AG10803 (cell line): Measurements from ENCODE around the gene REPS1.
A peak's percentile ranks its signal among the peaks of the same experiment; 100 is the strongest.

Experiments
- DNase-seq: peaks from one replicate; pipeline ENCODE4 v3.0.0; 2010; ENCODE audit warnings: low read depth
- H3K4me3 ChIP-seq: 2 replicates; pipeline ENCODE4 v1.5.1; 2011; ENCODE audit warnings: mild to moderate bottlenecking, low read length, control low read depth
- TF ChIP-seq, protein P1 (sequence below): conservative IDR thresholded peaks from 2 replicates; pipeline ENCODE4 v1.5.1; 2011; ENCODE audit warnings: mild to moderate bottlenecking, low read length, control low read depth, inconsistent platforms

The REPS1 gene

DNA sequence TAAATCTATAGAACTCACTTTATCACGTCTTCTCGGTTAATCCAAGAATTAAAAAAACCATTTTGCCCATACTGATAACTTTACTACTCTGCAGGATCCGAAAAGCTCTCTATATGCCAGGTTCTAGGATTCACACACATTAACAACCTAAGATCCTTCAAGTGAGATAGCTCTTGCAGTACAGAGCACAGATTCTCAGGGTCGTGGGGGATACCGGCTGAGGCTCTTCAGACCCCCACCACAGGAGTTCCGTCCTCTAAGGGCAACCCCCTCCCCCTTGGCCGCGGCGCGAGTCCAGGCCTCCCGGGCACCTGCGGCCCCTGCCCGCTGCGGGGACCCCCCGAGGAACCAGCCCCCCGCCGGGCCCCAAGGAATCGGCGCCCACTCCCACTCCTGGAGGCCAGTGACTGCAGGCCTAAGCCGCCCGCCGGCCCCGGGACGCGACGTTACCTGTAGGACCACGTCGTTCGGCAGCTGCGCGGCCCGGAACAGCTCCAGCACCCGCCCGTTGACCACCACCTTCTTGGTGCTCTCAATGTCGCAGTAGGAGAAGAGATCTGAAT, 892 bp downstream of the REPS1 start:
- TF ChIP-seq, protein P1, sequence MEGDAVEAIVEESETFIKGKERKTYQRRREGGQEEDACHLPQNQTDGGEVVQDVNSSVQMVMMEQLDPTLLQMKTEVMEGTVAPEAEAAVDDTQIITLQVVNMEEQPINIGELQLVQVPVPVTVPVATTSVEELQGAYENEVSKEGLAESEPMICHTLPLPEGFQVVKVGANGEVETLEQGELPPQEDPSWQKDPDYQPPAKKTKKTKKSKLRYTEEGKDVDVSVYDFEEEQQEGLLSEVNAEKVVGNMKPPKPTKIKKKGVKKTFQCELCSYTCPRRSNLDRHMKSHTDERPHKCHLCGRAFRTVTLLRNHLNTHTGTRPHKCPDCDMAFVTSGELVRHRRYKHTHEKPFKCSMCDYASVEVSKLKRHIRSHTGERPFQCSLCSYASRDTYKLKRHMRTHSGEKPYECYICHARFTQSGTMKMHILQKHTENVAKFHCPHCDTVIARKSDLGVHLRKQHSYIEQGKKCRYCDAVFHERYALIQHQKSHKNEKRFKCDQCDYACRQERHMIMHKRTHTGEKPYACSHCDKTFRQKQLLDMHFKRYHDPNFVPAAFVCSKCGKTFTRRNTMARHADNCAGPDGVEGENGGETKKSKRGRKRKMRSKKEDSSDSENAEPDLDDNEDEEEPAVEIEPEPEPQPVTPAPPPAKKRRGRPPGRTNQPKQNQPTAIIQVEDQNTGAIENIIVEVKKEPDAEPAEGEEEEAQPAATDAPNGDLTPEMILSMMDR, result no peak
- peak overlapping the region; percentile 88 for H3K4me3 ChIP-seq
- DNase-seq, result no peak

DNA sequence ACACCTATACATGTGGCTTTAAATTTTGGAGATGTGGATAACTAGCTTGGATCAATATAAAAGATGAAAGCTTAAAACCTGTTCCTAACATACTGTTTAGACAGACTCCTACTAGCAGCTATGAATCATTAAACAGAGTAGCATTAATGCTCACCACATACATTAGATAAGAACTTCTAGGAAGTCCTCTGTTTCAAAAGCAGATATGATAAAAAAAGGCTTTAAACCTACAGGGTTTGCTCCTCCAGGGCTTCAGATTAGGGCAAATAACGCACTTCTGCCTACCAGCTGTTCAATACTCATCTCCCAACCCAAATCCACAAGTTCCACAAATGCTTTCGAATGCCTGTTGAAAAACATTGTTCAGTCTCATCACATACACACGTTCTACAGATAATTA, 1.5 kb downstream of the REPS1 start:
- H3K4me3 ChIP-seq, result peak overlapping the region; percentile 88
- TF ChIP-seq, protein P1, result no peak
- DNase-seq, result peak; percentile 31

DNA sequence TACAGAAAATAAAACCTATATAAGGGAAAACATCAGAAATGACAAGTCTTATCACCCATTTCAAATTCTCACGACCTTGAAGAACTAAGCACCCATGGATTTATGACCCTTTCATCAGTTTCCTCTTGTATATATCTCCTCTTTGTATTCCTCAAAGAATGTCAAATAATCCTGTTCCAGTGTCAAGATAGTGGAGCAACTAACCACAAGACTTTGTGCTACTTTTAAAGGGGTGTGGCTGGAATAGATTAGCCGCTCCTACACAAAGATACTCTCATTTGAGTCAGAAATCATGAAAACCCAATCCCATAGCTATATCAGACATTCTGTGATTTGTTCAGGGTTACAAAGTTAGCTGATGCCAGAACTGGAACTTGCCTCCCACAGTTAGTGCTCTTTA, 6.6 kb downstream of the REPS1 start:
- no peak overlapping the region for H3K4me3 ChIP-seq
- TF ChIP-seq, protein P1, result no peak
- no peak for DNase-seq

DNA sequence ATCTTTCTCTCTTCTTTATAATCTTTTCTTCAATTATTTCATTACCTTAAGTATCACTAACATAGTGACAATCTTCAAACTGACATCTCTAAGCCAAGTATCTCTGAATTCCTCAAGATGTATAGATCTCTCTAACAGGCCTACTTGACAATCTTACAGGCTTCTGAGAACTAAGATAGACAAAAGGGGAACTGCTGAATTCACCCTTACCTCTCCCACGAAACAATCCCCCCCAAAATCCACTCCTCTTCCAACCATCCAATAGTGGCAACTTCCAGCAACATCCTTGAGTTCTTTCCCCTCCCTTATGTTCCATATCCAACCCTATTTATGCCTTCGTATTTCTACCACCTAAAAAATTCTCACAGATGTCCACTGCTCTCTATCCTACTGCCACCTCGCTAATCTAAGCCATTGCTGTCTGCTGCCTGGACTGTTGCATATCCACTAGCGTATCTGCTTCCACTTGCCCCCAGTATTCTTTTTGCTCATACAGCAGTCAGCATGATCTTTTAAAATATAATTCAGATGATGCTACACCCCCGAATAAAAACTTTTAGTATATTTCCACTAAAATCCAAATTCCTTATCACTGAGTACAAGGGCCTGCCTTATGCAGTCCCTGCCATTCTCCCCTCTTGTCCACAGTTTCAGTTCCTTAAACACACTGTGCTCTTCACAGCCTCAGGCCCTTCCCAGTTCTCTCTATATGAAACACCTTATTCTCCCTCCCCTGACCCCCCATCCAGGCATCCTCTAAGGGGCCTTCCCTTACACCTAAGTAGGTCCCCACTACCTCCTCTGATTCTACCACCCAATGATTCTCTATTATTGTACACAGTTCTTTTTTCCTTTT, 8.0 kb downstream of the REPS1 start:
- TF ChIP-seq, protein P1, result no peak
- no peak for DNase-seq
- no peak overlapping the region for H3K4me3 ChIP-seq

DNA sequence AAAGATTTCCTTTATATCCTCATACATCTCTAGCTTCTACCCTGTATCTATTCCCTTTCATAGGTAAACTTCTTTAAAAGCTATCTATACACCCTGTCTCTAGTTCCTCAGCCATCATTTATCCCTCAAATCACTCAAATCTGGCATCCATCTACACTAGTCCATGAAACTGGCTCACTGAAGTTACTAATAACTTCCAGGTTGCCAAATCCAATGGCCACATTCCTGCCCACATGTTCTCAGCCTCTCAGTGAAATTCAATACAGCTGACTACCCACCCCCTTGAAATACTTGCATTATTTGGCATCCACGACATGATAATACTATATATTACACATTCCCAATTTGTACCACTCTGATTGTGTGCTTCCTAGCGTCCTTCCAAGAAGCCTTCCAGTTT, 8.7 kb downstream of the REPS1 start:
- peak; percentile 42 for DNase-seq
- no peak overlapping the region for H3K4me3 ChIP-seq
- TF ChIP-seq, protein P1, result no peak

DNA sequence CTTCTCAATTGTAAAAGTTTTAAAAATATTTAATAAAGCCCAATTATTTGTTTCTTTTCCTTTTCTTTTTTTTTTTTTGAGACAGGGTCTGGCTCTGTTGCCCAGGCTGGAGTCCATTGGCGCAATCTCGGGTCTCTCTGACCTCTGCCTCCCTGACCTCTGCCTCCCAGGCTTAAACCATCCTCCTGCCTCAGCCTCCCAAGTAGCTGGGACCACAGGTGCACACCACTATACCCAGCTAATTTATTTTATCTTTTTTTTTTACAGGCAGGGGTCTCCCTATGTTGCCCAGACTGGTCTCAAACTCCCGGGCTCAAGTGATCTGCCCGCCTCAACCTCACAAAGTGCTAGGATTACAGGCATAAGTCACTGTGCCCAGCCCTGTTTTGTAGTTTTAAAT, 9.8 kb downstream of the REPS1 start:
- DNase-seq, result no peak
- TF ChIP-seq, protein P1, result no peak
- H3K4me3 ChIP-seq, result no peak overlapping the region

DNA sequence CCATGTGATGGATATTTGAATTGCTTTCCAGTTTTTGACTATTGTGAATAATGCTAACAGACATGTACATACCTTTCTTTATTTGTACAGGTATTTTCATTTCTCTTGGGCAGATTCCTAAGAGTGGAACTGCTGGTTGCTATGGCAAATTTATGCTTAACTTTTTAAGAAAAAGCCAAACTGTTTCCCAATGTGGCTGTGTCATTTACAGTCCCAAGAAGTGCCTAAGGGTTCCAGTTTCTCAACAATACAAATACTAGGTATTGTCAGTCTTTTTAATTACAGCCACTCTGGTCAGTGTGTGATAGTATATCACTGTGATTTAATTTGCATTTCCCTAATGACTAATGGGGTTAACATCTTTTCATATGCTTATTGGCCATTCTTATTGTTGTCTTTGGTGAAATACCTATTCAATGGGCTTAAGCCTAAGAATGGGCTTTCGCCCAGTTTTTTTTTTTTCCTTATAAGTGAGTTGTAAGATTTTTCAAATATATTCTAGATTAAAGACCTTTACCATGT, 10.3 kb downstream of the REPS1 start:
- TF ChIP-seq, protein P1, result no peak

More for the DNA sequence above, 10.3 kb downstream of the REPS1 start:
- no peak overlapping the region for H3K4me3 ChIP-seq
- no peak for DNase-seq
